Hepatocyte (in vitro differentiated cells): ENCODE measurements around the gene ZSCAN21.

Experiments used
- EZH2 ChIP-seq: fragments of 200-600 bp; sonication (generic); IDR thresholded peaks from 2 replicates; pipeline ENCODE4 v1.6.1; 2016; ENCODE audit warnings: antibody characterized with exemption, mild to moderate bottlenecking, borderline replicate concordance
- EZH2phosphoT487 ChIP-seq: fragments of 200-600 bp; sonication (generic); IDR thresholded peaks from one replicate; pipeline ENCODE4 v1.6.1; 2018; ENCODE audit warnings: antibody characterized with exemption, mild to moderate bottlenecking, low read depth, moderate library complexity; ENCODE audit not compliant: unreplicated experiment, severe bottlenecking
- TF ChIP-seq, protein P1 (sequence below): fragments of 200-600 bp; sonication (generic); IDR thresholded peaks from 2 replicates; pipeline ENCODE4 v1.5.1; 2016; ENCODE audit warnings: antibody characterized with exemption, mild to moderate bottlenecking; ENCODE audit not compliant: poor library complexity

DNA sequence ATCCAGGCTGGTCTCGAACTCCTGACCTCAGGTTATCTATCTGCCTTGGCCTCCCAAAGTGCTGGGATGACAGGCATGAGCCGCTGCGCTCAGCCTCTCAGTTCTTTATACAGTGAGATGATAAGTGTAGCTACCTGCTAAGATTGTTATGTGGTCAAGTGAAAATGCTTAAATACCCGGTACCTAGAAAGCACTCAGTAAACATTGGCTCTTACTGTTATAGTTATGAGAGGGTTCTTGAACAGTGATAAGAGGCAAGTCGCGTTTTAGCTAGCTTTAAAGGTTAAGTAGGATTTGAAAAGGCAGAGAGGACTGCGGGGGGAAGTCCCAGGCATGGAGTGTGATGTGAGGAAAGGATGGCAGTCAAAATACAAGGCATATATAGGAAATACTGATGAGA lies 29.7 kb upstream of the ZSCAN21 start:
- TF ChIP-seq, protein P1, sequence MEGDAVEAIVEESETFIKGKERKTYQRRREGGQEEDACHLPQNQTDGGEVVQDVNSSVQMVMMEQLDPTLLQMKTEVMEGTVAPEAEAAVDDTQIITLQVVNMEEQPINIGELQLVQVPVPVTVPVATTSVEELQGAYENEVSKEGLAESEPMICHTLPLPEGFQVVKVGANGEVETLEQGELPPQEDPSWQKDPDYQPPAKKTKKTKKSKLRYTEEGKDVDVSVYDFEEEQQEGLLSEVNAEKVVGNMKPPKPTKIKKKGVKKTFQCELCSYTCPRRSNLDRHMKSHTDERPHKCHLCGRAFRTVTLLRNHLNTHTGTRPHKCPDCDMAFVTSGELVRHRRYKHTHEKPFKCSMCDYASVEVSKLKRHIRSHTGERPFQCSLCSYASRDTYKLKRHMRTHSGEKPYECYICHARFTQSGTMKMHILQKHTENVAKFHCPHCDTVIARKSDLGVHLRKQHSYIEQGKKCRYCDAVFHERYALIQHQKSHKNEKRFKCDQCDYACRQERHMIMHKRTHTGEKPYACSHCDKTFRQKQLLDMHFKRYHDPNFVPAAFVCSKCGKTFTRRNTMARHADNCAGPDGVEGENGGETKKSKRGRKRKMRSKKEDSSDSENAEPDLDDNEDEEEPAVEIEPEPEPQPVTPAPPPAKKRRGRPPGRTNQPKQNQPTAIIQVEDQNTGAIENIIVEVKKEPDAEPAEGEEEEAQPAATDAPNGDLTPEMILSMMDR: no peak
- TF ChIP-seq EZH2: no peak
- no peak for TF ChIP-seq EZH2phosphoT487
